ENCODE data around the gene FMNL2. TPM values are rescaled to one million over a fixed set of nuclear protein-coding genes. Genes with fewer than 3 reads are reported as not detected.
A peak's percentile ranks its signal among the peaks of the same experiment; 100 is the strongest.

Gene FMNL2
- total and polyA plus RNA-seq, 12 donors = 3.3 to 16.0 (median 4.5) TPM

GRCh38 chr2:152335726-152336118, 748 bp downstream of the FMNL2 start:
- 0 to 1% methylated on average over 19 to 34 of the region's 35 CpGs for WGBS, 2 donors
- no peak for TF ChIP-seq CTCF (IDR thresholded peaks at IDR 0.05)
- DNase-seq (peak; percentile 14 to 28), ATAC-seq (peak in 6 of 8 donors; percentile 4 to 29 (median 14))
- Histone ChIP-seq H3K27me3 (peaks cover 0 to 25% (median 0%) of the 10 kb centered on the region in 7 donors), H3K4me3 (peak overlapping the region; percentile 70 to 99 (median 96)), H3K27ac (peak overlapping the region; percentile 62 to 88 (median 77)), H3K36me3 (no peaks in the 10 kb centered on the region), H3K4me1 (peaks cover 0 to 41% (median 16%) of the 10 kb centered on the region in 9 donors), H3K9me3 (no peaks in the 10 kb centered on the region)
- intact Hi-C loops (cut with DNase I) = loop anchor here in 9 of 10 donors (5.0 to 10.0 kb wide), 14 partner anchors 69 to 299 kb away; partner anchors contain the start of gene STAM2 (in 1 of the 9)

- Histone ChIP-seq H3K36me3 (no peaks in the 10 kb centered on the region), H3K4me1 (peaks cover 0 to 41% (median 16%) of the 10 kb centered on the region in 9 donors), H3K27me3 (peaks cover 0 to 25% (median 0%) of the 10 kb centered on the region in 7 donors), H3K4me3 (peak overlapping the region; percentile 70 to 99 (median 96)), H3K9me3 (no peaks in the 10 kb centered on the region), H3K27ac (peak overlapping the region; percentile 62 to 88 (median 77))
- TF ChIP-seq CTCF (IDR thresholded peaks at IDR 0.05) = peak in 1 of 9 donors; percentile 11
- DNase-seq = peak; percentile 58
- WGBS, 2 donors = 4 to 5% methylated on average over 42 of the region's 42 CpGs
- peak; percentile 60 to 85 (median 68) for ATAC-seq
- intact Hi-C loops (cut with DNase I) = loop anchor here in 9 of 10 donors (5.0 to 10.0 kb wide), 14 partner anchors 69 to 299 kb away; partner anchors contain the start of gene STAM2 (in 1 of the 9)
These were observed 1.3 kb downstream of the FMNL2 start for GRCh38 chr2:152336119-152336853.

- Histone ChIP-seq H3K4me3 (peak overlapping the region in 9 of 10 donors; percentile 71 to 99 (median 96)), H3K36me3 (no peaks in the 10 kb centered on the region), H3K27me3 (peaks cover 0 to 25% (median 0%) of the 10 kb centered on the region in 7 donors), H3K27ac (peak overlapping the region; percentile 62 to 88 (median 77)), H3K9me3 (no peaks in the 10 kb centered on the region), H3K4me1 (peaks cover 0 to 42% (median 17%) of the 10 kb centered on the region in 9 donors)
- TF ChIP-seq CTCF (IDR thresholded peaks at IDR 0.05) = no peak
- 45 to 50% methylated on average over 12 of the region's 12 CpGs for WGBS, 2 donors
- intact Hi-C loops (cut with DNase I) = loop anchor here in 9 of 10 donors (5.0 to 10.0 kb wide), 14 partner anchors 68 to 298 kb away; partner anchors contain the start of gene STAM2 (in 1 of the 9)
- peak in 2 of 8 donors; percentile 1 to 14 for ATAC-seq
- no peak for DNase-seq
These were observed 2.0 kb downstream of the FMNL2 start for GRCh38 chr2:152336854-152337510.

GRCh38 chr2:152337511-152337903, 2.5 kb downstream of the FMNL2 start:
- Histone ChIP-seq H3K36me3 (no peaks in the 10 kb centered on the region), H3K4me3 (peak overlapping the region in 1 of 10 donors; percentile 98), H3K9me3 (no peaks in the 10 kb centered on the region), H3K27me3 (peaks cover 0 to 25% (median 0%) of the 10 kb centered on the region in 7 donors), H3K4me1 (peaks cover 0 to 42% (median 17%) of the 10 kb centered on the region in 9 donors), H3K27ac (no peak overlapping the region)
- intact Hi-C loops (cut with DNase I) = loop anchor here in 9 of 10 donors (5.0 to 10.0 kb wide), 14 partner anchors 67 to 297 kb away; partner anchors contain the start of gene STAM2 (in 1 of the 9)
- no peak for ATAC-seq
- no peak for DNase-seq
- no peak for TF ChIP-seq CTCF (IDR thresholded peaks at IDR 0.05)
- WGBS, 2 donors = 48 to 50% methylated on average over 2 of the region's 2 CpGs
